ENCODE measurements around the gene SLC38A10.

- TF ChIP-seq EZH2 (IDR thresholded peaks at IDR 0.05; ENCODE audit: borderline replicate concordance, low read depth, low read length, poor library complexity, severe bottlenecking) (no peak), CTCF (conservative IDR thresholded peaks at IDR 0.05; ENCODE audit: low read depth, low read length) (no peak)
These were observed 99.1 kb downstream of the SLC38A10 start for GRCh38 chr17:81195941-81196495.
